Heart left ventricle (tissue), 16 donors: ENCODE data around the gene PTPRCAP. TPM values are rescaled to one million over a fixed set of nuclear protein-coding genes. Genes with fewer than 3 reads are reported as not detected.

Experiments used
- ATAC-seq, 4 donors: fragments of 200-7000 bp; cut with Tn5 transposase; one replicate each; pipeline ENCODE4 v1.9.1; 2020 to 2022; ENCODE audit warnings: moderate library complexity in 4 of 4, mild to moderate bottlenecking in 3 of 4, moderate number of reproducible peaks in 1 of 4
- DNase-seq, 5 donors: peaks; one replicate each; pipeline ENCODE4 v3.0.0-alpha.2; 2020
- H3K27ac ChIP-seq, 12 donors: fragments of 200-600 bp; sonication (generic) in 4 of 12; one replicate each; pipeline versions ENCODE4 v1.5.0 to v1.8.0; 2016 to 2022; ENCODE audit warnings: mild to moderate bottlenecking in 2 of 12
- H3K27me3 ChIP-seq, 9 donors: fragments of 200-600 bp; sonication (generic) in 2 of 9; one replicate each; pipeline versions ENCODE4 v1.5.1 to v1.8.0; 2016 to 2022; ENCODE audit warnings: mild to moderate bottlenecking in 3 of 9
- H3K36me3 ChIP-seq, 9 donors: fragments of 200-600 bp; sonication (generic) in 2 of 9; one replicate each; pipeline versions ENCODE4 v1.5.0 to v1.8.0; 2018 to 2022; ENCODE audit warnings: mild to moderate bottlenecking in 2 of 9
- H3K4me1 ChIP-seq, 12 donors: fragments of 200-600 bp; sonication (generic) in 4 of 12; one replicate each; pipeline versions ENCODE4 v1.5.0 to v1.8.0; 2016 to 2022; ENCODE audit warnings: mild to moderate bottlenecking in 3 of 12
- H3K4me3 ChIP-seq, 12 donors: fragments of 200-600 bp; sonication (generic) in 4 of 12; one replicate each; pipeline versions ENCODE4 v1.5.0 to v1.8.0; 2017 to 2022; ENCODE audit warnings: mild to moderate bottlenecking in 9 of 12, moderate library complexity in 4 of 12
- H3K9me3 ChIP-seq, 12 donors: fragments of 200-600 bp; sonication (generic) in 4 of 12; one replicate each; pipeline versions ENCODE4 v1.5.0 to v1.8.0; 2016 to 2022; ENCODE audit warnings: mild to moderate bottlenecking in 1 of 12
- CTCF ChIP-seq, 12 donors: fragments of 200-600 bp; sonication (generic) in 4 of 12; IDR thresholded peaks; one replicate each; pipeline versions ENCODE4 v1.5.0 to v1.8.0; 2018 to 2022; ENCODE audit warnings: antibody characterized with exemption in 12 of 12, mild to moderate bottlenecking in 5 of 12
- POLR2A ChIP-seq, 2 donors: fragments of 450-650 bp; IDR thresholded peaks; one replicate each; pipeline ENCODE4 v1.6.1; 2017; ENCODE audit warnings: antibody characterized with exemption in 2 of 2, mild to moderate bottlenecking in 2 of 2, moderate library complexity in 2 of 2
- WGBS, 4 donors: extraction: QIAGEN DNeasy Blood & Tissue Kit in 2 of 4; methylation state at CpG; one replicate each; pipeline versions ENCODE4 v1.1.5 to v1.1.7; 2013 to 2018; 5-methylcytosine and 5-hydroxymethylcytosine counted together
- intact Hi-C, 10 donors: fragments of 100-400 bp; cut with DNase I; formaldehyde crosslinking; loops; one replicate each; pipeline versions ENCODE4 v1.11.1 to v1.14.2; 2022
- polyA plus RNA-seq, 2 donors: library from polyadenylated mRNA; stranded (reverse); fragments of 200-250 nt; gene quantifications; one replicate each; pipeline ENCODE4 v1.2.3, GENCODE V29; 2013
- total RNA-seq, 9 donors: library from RNA; depleted of rRNA in 2 of 9; stranded (reverse); fragments of >200 nt in 2 of 9; fragmentation: NEBNext Ultra II Directional in 3 of 9; extraction: Animal tissue kit (Norgen Biotek cat#: 25700) in 3 of 9; gene quantifications; one replicate each; pipeline versions ENCODE4 v1.1.0 to v1.2.4, GENCODE V29; 2016 to 2023
- donor health status: ischemic (EF 13 %, LVEDD 7.1; RV severe dilation, severe dysfunction).
- donor health status: healthy with polysubstance abuse.
- donor health status: DM: no; HTN: yes; CAD: no.
- donor health status: DM: no; HTN: no; CAD: no.
- donor health status: ischemic (EF 25% LVEDD 6.9; RV normal size, moderate dysfunction).
- donor health status: ischemic (EF 25% LVEDD 5.7; RV mildly dilated, moderate dysfunction).
- donor health status: healthy.
- donor health status: DM: yes; HTN: yes; CAD: no.
- donor health status: ischemic (EF 35%, LVEDD 5.7; RV mildly dilated, moderate dysfunction).
- donor health status: nonischemic (EF 11% LVEDD 7.7; RV severe dilation, severe dysfunction).
- donor health status: DM: yes; HTN: yes; CAD: no.
- donor health status: PGD.
- donor health status: ischemic (EF 29% LVEDD 5.4; RV normal size, mild dysfunction).
- donor health status: nonischemic (EF 23%, LVEDD 6.1; RV moderate dilation, normal function).

Gene PTPRCAP
- total and polyA plus RNA-seq, 11 donors: 0.50 to 11.0 (median 1.3) TPM

GRCh38 chr11:67472882-67473281 lies 35.4 kb upstream of the PTPRCAP start:
- Histone ChIP-seq H3K9me3 (no peaks in the 10 kb centered on the region), H3K27me3 (no peaks in the 10 kb centered on the region), H3K27ac (no peak overlapping the region), H3K36me3 (no peaks in the 10 kb centered on the region), H3K4me1 (peaks cover 0 to 17% (median 12%) of the 10 kb centered on the region in 12 donors), H3K4me3 (no peak overlapping the region)
- TF ChIP-seq CTCF (IDR thresholded peaks at IDR 0.05): no peak
- TF ChIP-seq POLR2A (IDR thresholded peaks at IDR 0.05): no peak
- DNase-seq: no peak
- intact Hi-C loops: loop anchor here in 1 of 10 donors (5.0 kb wide), 1 partner anchor 34 kb away; the partner anchor contains the start of genes CDK2AP2 and PITPNM1
- 76 to 85% (median 80%) methylated on average over 7 of the region's 7 CpGs for WGBS, 4 donors
- no peak for ATAC-seq

GRCh38 chr11:67470337-67471002 lies 33.0 kb upstream of the PTPRCAP start:
- 85 to 90% (median 87%) methylated on average over 8 of the region's 8 CpGs for WGBS, 4 donors

GRCh38 chr11:67469508-67469811 lies 32.0 kb upstream of the PTPRCAP start:
- ATAC-seq (no peak), DNase-seq (no peak)
- Histone ChIP-seq H3K4me3 (peak overlapping the region; percentile 56 to 98 (median 85)), H3K36me3 (no peaks in the 10 kb centered on the region), H3K27me3 (no peaks in the 10 kb centered on the region), H3K27ac (peak overlapping the region; percentile 72 to 94 (median 90)), H3K4me1 (peaks cover 0 to 37% (median 20%) of the 10 kb centered on the region in 12 donors), H3K9me3 (no peaks in the 10 kb centered on the region)
- WGBS, 4 donors: 11 to 19% (median 15%) methylated on average over 9 of the region's 9 CpGs
- TF ChIP-seq POLR2A (IDR thresholded peaks at IDR 0.05): no peak
- peak in 1 of 12 donors; percentile 3 for TF ChIP-seq CTCF (IDR thresholded peaks at IDR 0.05)
- intact Hi-C loops: loop anchor here (1.0 to 10.0 kb wide), 11 partner anchors 27 to 69 kb away; partner anchors contain the start of genes PPP1CA (in 9 of the 10), TBC1D10C (in 7 of the 10), PITPNM1 (in 3 of the 10) and CDK2AP2 (in 2 of the 10)

More at GRCh38 chr11:67470337-67471002, 33.0 kb upstream of the PTPRCAP start:
- Histone ChIP-seq H3K27ac (no peak overlapping the region), H3K9me3 (no peaks in the 10 kb centered on the region), H3K4me3 (no peak overlapping the region), H3K27me3 (no peaks in the 10 kb centered on the region), H3K4me1 (peaks cover 0 to 30% (median 17%) of the 10 kb centered on the region in 12 donors), H3K36me3 (no peaks in the 10 kb centered on the region)
- no peak for TF ChIP-seq CTCF (IDR thresholded peaks at IDR 0.05)
- TF ChIP-seq POLR2A (IDR thresholded peaks at IDR 0.05): no peak
- intact Hi-C loops: loop anchor here in 1 of 10 donors (5.0 kb wide), 1 partner anchor 37 kb away; the partner anchor contains the start of genes CDK2AP2 and PITPNM1
- ATAC-seq (no peak), DNase-seq (no peak)

- intact Hi-C loops: loop anchor here (1.0 to 10.0 kb wide), 11 partner anchors 26 to 68 kb away; partner anchors contain the start of genes PPP1CA (in 9 of the 10), TBC1D10C (in 7 of the 10), PITPNM1 (in 3 of the 10) and CDK2AP2 (in 2 of the 10)
- TF ChIP-seq CTCF (IDR thresholded peaks at IDR 0.05) (peak; percentile 31 to 66 (median 45)), POLR2A (IDR thresholded peaks at IDR 0.05) (peak in 1 of 2 donors; percentile 80)
- Histone ChIP-seq H3K27me3 (no peaks in the 10 kb centered on the region), H3K27ac (peak within 1 kb of the TSS; percentile 72 to 94 (median 90)), H3K36me3 (no peaks in the 10 kb centered on the region), H3K9me3 (no peaks in the 10 kb centered on the region), H3K4me3 (peak within 1 kb of the TSS; percentile 56 to 98 (median 85)), H3K4me1 (peaks cover 0 to 42% (median 25%) of the 10 kb centered on the region in 12 donors)
- 0 to 1% (median 0%) methylated on average over 16 to 76 of the region's 76 CpGs for WGBS, 4 donors
- ATAC-seq (peak; percentile 93 to 95 (median 94)), DNase-seq (peak; percentile 94 to 98 (median 95))
Measured at GRCh38 chr11:67468759-67469507, 31.5 kb upstream of the PTPRCAP start, which contains the start of gene TMEM134. Gene TMEM134 (minus strand): TSS chr11:67469251. CDS start chr11:67469192, 59 bp downstream.
